Natural killer cell treated with Interleukin-12 subunit alpha and Interleukin-12 subunit beta and Interleukin-15 and Interleukin-18, amount 100 ng/mL, for 72 hours (primary cell): ENCODE measurements around the gene LRRN4. TPM values are rescaled to one million over a fixed set of nuclear protein-coding genes. Genes with fewer than 3 reads are reported as not detected.

Experiments used
- ATAC-seq, 2 donors: fragments of 150-1000 bp; cut with Tn5 transposase in 1 of 2; sonication (Bioruptor Pico), chemical (Tn5 transposase) in 1 of 2; 2 replicates each; pipeline ENCODE4 v1.10.0; 2021
- DNase-seq: peaks from one replicate; pipeline ENCODE4 v3.0.0; 2022; ENCODE audit warnings: low spot score
- H3K27ac Mint-ChIP-seq, 2 donors: 1 replicate in 1 of 2; 2 replicates in 1 of 2; pipeline ENCODE4 v1.8.0; 2022; ENCODE audit warnings: mixed read lengths in 2 of 2, mild to moderate bottlenecking in 1 of 2, moderate library complexity in 1 of 2
- H3K27me3 Mint-ChIP-seq, 2 donors: 1 replicate in 1 of 2; 2 replicates in 1 of 2; pipeline ENCODE4 v1.8.0; 2022; ENCODE audit warnings: mixed read lengths in 2 of 2
- H3K36me3 Mint-ChIP-seq: one replicate; pipeline ENCODE4 v1.8.0; 2022; ENCODE audit warnings: mixed read lengths
- H3K4me1 Mint-ChIP-seq, 2 donors: 1 replicate in 1 of 2; 2 replicates in 1 of 2; pipeline ENCODE4 v1.8.0; 2022; ENCODE audit warnings: low read depth in 2 of 2, mixed read lengths in 2 of 2, mild to moderate bottlenecking in 1 of 2
- H3K4me3 Mint-ChIP-seq: one replicate; pipeline ENCODE4 v1.8.0; 2022; ENCODE audit warnings: mixed read lengths
- H3K9me3 Mint-ChIP-seq: 2 replicates; pipeline ENCODE4 v1.8.0; 2022; ENCODE audit warnings: mixed read lengths
- total RNA-seq, 2 donors: library from RNA; stranded (reverse); gene quantifications; one replicate each; pipeline ENCODE4 v1.2.3, GENCODE V29; 2022

LRRN4 gene
- total RNA-seq, 2 donors from 2014 or later, result not detected

- Mint-ChIP-seq H3K36me3 (peaks cover 18% of the 10 kb centered on the region), H3K4me1 (peaks cover 18 to 22% of the 10 kb centered on the region in 2 donors), H3K27me3 (no peaks in the 10 kb centered on the region), H3K4me3 (peak overlapping the region; percentile 95), H3K9me3 (no peaks in the 10 kb centered on the region), H3K27ac (peak overlapping the region; percentile 80 to 90)
- ATAC-seq, result no peak
- no peak for DNase-seq
Measured at GRCh38 chr20:6007094-6007528, 46.7 kb downstream of the LRRN4 start.

DNA sequence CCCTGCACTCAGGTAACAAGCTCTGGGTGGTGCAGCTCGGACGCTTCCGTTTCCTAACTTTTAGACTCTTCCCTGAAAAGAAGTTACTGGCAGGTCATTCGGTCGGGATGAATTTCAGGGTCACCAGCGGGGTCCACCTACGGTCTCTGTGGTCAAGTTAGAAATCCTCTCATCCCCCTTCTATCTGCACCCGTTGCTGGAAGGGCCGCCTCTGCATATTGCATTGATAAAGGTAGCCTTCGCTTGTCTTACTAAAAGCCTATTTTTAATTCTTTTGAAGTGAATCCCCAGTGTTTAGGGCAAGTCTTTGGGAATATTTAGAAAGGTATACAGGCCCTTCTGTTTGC, 47.3 kb downstream of the LRRN4 start:
- Mint-ChIP-seq H3K36me3 (peaks cover 14% of the 10 kb centered on the region), H3K4me1 (peaks cover 16 to 20% of the 10 kb centered on the region in 2 donors), H3K9me3 (no peaks in the 10 kb centered on the region), H3K27ac (peak overlapping the region; percentile 80 to 90), H3K4me3 (peak overlapping the region; percentile 95), H3K27me3 (no peaks in the 10 kb centered on the region)
- no peak for DNase-seq
- ATAC-seq, result no peak

DNA sequence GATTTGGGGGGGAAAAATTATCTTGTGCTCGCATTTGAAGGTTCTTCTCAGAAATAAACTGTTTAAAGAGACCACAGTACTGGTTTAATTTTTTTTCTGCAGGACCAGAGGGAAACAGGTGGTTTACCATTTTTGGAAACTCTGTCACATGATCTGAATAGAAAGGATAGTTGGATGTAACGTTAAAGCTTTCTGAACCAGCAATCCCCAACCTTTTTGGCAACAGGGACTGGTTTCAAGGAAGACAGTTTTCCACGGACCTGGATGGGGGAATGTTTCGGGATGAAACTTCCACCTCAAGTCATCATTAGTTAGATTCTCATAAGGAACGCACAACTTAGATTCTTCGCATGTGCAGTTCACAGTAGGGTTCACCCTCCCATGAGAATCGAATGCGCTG, 53.0 kb downstream of the LRRN4 start:
- DNase-seq (no peak), ATAC-seq (no peak)
- peaks cover 8 to 19% of the 10 kb centered on the region in 2 donors for H3K4me1 Mint-ChIP-seq
- H3K4me3 Mint-ChIP-seq, result no peak overlapping the region
- peak overlapping the region in 1 of 2 donors; percentile 25 for H3K27ac Mint-ChIP-seq
- peaks cover under 1% of the 10 kb centered on the region for H3K36me3 Mint-ChIP-seq
- no peaks in the 10 kb centered on the region for H3K27me3 Mint-ChIP-seq
- no peaks in the 10 kb centered on the region for H3K9me3 Mint-ChIP-seq

GRCh38 chr20:5999783-6000182, 54.1 kb downstream of the LRRN4 start:
- Mint-ChIP-seq H3K36me3 (peaks cover 9% of the 10 kb centered on the region), H3K4me1 (peaks cover 17 to 26% of the 10 kb centered on the region in 2 donors), H3K9me3 (no peaks in the 10 kb centered on the region), H3K4me3 (no peak overlapping the region), H3K27me3 (no peaks in the 10 kb centered on the region), H3K27ac (no peak overlapping the region)
- no peak for DNase-seq
- ATAC-seq, result no peak

DNA sequence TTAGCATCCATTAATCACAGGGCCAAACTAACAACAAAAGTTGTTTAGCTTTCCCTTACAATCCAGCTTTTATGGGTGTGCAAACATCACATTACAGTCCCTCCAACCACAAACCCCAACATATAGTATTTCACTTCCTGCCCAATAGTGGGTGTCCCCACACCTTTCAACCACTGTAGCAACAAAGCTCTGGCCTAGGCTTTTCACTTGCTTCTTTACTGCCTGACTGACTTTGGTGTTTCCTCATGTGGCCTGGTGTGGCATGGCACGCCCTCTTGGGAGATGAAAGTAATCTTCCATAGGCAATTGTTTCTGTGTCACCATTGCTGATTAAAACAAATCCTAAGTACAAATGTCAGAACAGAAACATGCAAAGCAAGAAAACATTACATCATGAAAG, 57.1 kb downstream of the LRRN4 start:
- peaks cover 17 to 21% of the 10 kb centered on the region in 2 donors for H3K4me1 Mint-ChIP-seq
- peak overlapping the region; percentile 32 for H3K4me3 Mint-ChIP-seq
- ATAC-seq (peak; percentile 99), DNase-seq (peak; percentile 81)
- no peaks in the 10 kb centered on the region for H3K9me3 Mint-ChIP-seq
- H3K36me3 Mint-ChIP-seq, result peaks cover 9% of the 10 kb centered on the region
- peak overlapping the region in 1 of 2 donors; percentile 62 for H3K27ac Mint-ChIP-seq
- no peaks in the 10 kb centered on the region for H3K27me3 Mint-ChIP-seq

- Mint-ChIP-seq H3K36me3 (peaks cover 18% of the 10 kb centered on the region), H3K4me3 (no peak overlapping the region), H3K27ac (no peak overlapping the region), H3K4me1 (peaks cover 14 to 15% of the 10 kb centered on the region in 2 donors), H3K9me3 (no peaks in the 10 kb centered on the region), H3K27me3 (no peaks in the 10 kb centered on the region)
- DNase-seq (no peak), ATAC-seq (no peak)
Measured at GRCh38 chr20:5991623-5992441, 62.0 kb downstream of the LRRN4 start.

- Mint-ChIP-seq H3K27me3 (no peaks in the 10 kb centered on the region), H3K4me1 (peaks cover 8 to 10% of the 10 kb centered on the region in 2 donors), H3K36me3 (peaks cover 18% of the 10 kb centered on the region), H3K27ac (no peak overlapping the region), H3K4me3 (no peak overlapping the region), H3K9me3 (no peaks in the 10 kb centered on the region)
- no peak for ATAC-seq
- DNase-seq, result no peak
Measured at GRCh38 chr20:5990946-5991345, 62.9 kb downstream of the LRRN4 start.

Other genes with a start within 250 kb of the LRRN4 start
- not detected for gene CHGB, start 142.6 kb downstream of the LRRN4 start, total RNA-seq
- gene TRMT6, start 103.5 kb downstream of the LRRN4 start, total RNA-seq, result 10 to 100 TPM; 20.1 to 28.6 TPM
- 10 to 100 TPM; 23.9 to 34.1 TPM for gene MCM8, start 103.4 kb downstream of the LRRN4 start, total RNA-seq
- 10 to 100 TPM; 31.8 to 35.3 TPM for gene CRLS1, start 47.9 kb downstream of the LRRN4 start, total RNA-seq
- gene FERMT1, start 69.0 kb upstream of the LRRN4 start, total RNA-seq, result not detected